B cell (primary cell): ENCODE measurements around the gene LIG1. TPM values are rescaled to one million over a fixed set of nuclear protein-coding genes. Genes with fewer than 3 reads are reported as not detected.

ENCODE experiments used
- ATAC-seq: fragments of 200-7000 bp; cut with Tn5 transposase; one replicate; pipeline ENCODE4 v1.10.0; 2021; ENCODE audit warnings: low read depth, mild to moderate bottlenecking, moderate number of reproducible peaks, moderate library complexity
- CTCF ChIA-PET: fragments of 350-600 bp; sonication (Branson Sonifier 250); formaldehyde crosslinking; loops from one replicate; lab custom pipeline; 2021; ENCODE audit warnings: antibody characterized with exemption, inconsistent platforms; lab: Charles Lee
- POLR2A ChIA-PET: fragments of 350-600 bp; sonication (Branson Sonifier 250); formaldehyde crosslinking; loops from one replicate; lab custom pipeline; 2021; ENCODE audit warnings: antibody characterized with exemption; lab: Charles Lee
- DNase-seq: peaks from one replicate; pipeline ENCODE4 v3.0.0; 2013
- H2AFZ ChIP-seq: 2 replicates; pipeline ENCODE4 v1.6.1; 2012; ENCODE audit warnings: mild to moderate bottlenecking, low read depth, low read length; ENCODE audit not compliant: insufficient read depth, poor library complexity, severe bottlenecking
- H3K27ac ChIP-seq, 2 donors: 1 replicate in 1 of 2; 2 replicates in 1 of 2; pipeline ENCODE4 v1.5.1; 2012 to 2013; ENCODE audit warnings: low read length in 2 of 2, mild to moderate bottlenecking in 2 of 2, moderate library complexity in 1 of 2
- H3K27me3 ChIP-seq, 4 experiments: fragments of 200-600 bp in 1 of 4; sonication (generic) in 1 of 4; replicated peaks in 1 of 4; 1 replicate in 2 of 4; 2 replicates in 2 of 4; pipeline versions ENCODE4 v1.6.1 to v1.7.0; 2013 to 2016; ENCODE audit warnings: low read length in 3 of 4, mild to moderate bottlenecking in 2 of 4, mixed read lengths in 1 of 4, moderate library complexity in 1 of 4; ENCODE audit not compliant: insufficient read depth in 4 of 4, control insufficient read depth in 3 of 4; ENCODE audit errors: control extremely low read depth in 1 of 4
- H3K36me3 ChIP-seq, 2 experiments: replicated peaks in 1 of 2; 1 replicate in 1 of 2; 2 replicates in 1 of 2; pipeline versions ENCODE4 v1.6.1 to v1.7.1; 2013; ENCODE audit warnings: low read length in 1 of 2; ENCODE audit not compliant: insufficient read depth in 2 of 2, control insufficient read depth in 1 of 2; ENCODE audit errors: control extremely low read depth in 1 of 2, extremely low read depth in 1 of 2
- H3K4me1 ChIP-seq, 2 donors: fragments of 200-600 bp in 1 of 2; sonication (generic) in 1 of 2; 1 replicate in 1 of 2; 2 replicates in 1 of 2; pipeline versions ENCODE4 v1.5.1 to v1.6.1; 2013 to 2017; ENCODE audit warnings: low read length in 2 of 2; ENCODE audit not compliant: control insufficient read depth in 2 of 2, insufficient read depth in 2 of 2
- H3K4me2 ChIP-seq: replicated peaks from 2 replicates; pipeline ENCODE3; 2012; ENCODE audit warnings: mild to moderate bottlenecking, low read depth, low read length; ENCODE audit not compliant: poor library complexity, severe bottlenecking
- H3K4me3 ChIP-seq, 5 experiments: fragments of 200-600 bp in 1 of 5; sonication (generic) in 1 of 5; 1 replicate in 3 of 5; 2 replicates in 2 of 5; pipeline versions ENCODE4 v1.5.1 to v1.7.0; 2011 to 2016; ENCODE audit warnings: low read length in 4 of 5, mild to moderate bottlenecking in 4 of 5, low read depth in 2 of 5, control low read depth in 1 of 5, moderate library complexity in 1 of 5; ENCODE audit not compliant: insufficient read depth in 1 of 5; ENCODE audit errors: control extremely low read depth in 1 of 5, extremely low read depth in 1 of 5
- H3K79me2 ChIP-seq: fragments of 200-600 bp; sonication (generic); one replicate; pipeline ENCODE4 v1.6.0; 2016; ENCODE audit warnings: low read length; ENCODE audit not compliant: control insufficient read depth, insufficient read depth
- H3K9ac ChIP-seq: fragments of 200-600 bp; sonication (generic); 2 replicates; pipeline ENCODE4 v1.6.1; 2017; ENCODE audit warnings: mild to moderate bottlenecking, low read length, moderate library complexity
- H3K9me3 ChIP-seq, 3 donors: one replicate each; pipeline versions ENCODE4 v1.6.1 to v1.7.1; 2013; ENCODE audit warnings: low read length in 2 of 3; ENCODE audit not compliant: control insufficient read depth in 2 of 3, insufficient read depth in 1 of 3; ENCODE audit errors: control extremely low read depth in 1 of 3
- H4K20me1 ChIP-seq: 2 replicates; pipeline ENCODE4 v1.6.0; 2012; ENCODE audit warnings: mild to moderate bottlenecking, low read length; ENCODE audit not compliant: insufficient read depth, control insufficient read depth, poor library complexity, severe bottlenecking
- H3K27ac Mint-ChIP-seq: one replicate; pipeline ENCODE4 v1.8.0; 2021; ENCODE audit warnings: mixed read lengths
- H3K27me3 Mint-ChIP-seq: one replicate; pipeline ENCODE4 v1.8.0; 2021; ENCODE audit warnings: mixed read lengths
- H3K4me1 Mint-ChIP-seq: one replicate; pipeline ENCODE4 v1.8.0; 2021; ENCODE audit warnings: mixed read lengths
- H3K4me3 Mint-ChIP-seq: one replicate; pipeline ENCODE4 v1.8.0; 2021; ENCODE audit warnings: mixed read lengths
- H3K9me3 Mint-ChIP-seq: one replicate; pipeline ENCODE4 v1.8.0; 2022; ENCODE audit warnings: mixed read lengths; ENCODE audit not compliant: insufficient read depth
- CTCF ChIP-seq: fragments of 200-600 bp; IDR thresholded peaks from one replicate; pipeline ENCODE4 v1.8.0; 2022; ENCODE audit warnings: antibody characterized with exemption, mild to moderate bottlenecking
- EZH2 ChIP-seq: IDR thresholded peaks from 2 replicates; pipeline ENCODE4 v1.6.1; 2012; ENCODE audit warnings: borderline replicate concordance, low read depth, mild to moderate bottlenecking, moderate library complexity, low read length; ENCODE audit not compliant: insufficient read depth, poor library complexity, severe bottlenecking
- WGBS: methylation state at CpG from one replicate; pipeline ENCODE4 v1.1.5; 2013; ENCODE audit warnings: missing lambda C conversion rate; ENCODE audit not compliant: insufficient coverage; 5-methylcytosine and 5-hydroxymethylcytosine counted together
- intact Hi-C: fragments of 100-400 bp; cut with micrococcal nuclease; formaldehyde crosslinking; loops from one replicate; pipeline ENCODE4 v1.10.0; 2022
- polyA plus RNA-seq: library from polyadenylated mRNA; depleted of rRNA; stranded (reverse); fragments of >200 nt; gene quantifications from 2 replicates; pipeline ENCODE4 v1.2.3, GENCODE V29; 2012
- total RNA-seq, 2 donors: library from RNA; stranded (reverse); fragments of 120-200 nt in 1 of 2; gene quantifications; 1 replicate in 1 of 2; 2 replicates in 1 of 2; pipeline versions ENCODE4 v1.2.3 to v1.2.4, GENCODE V29; 2013 to 2022

LIG1 gene
- total and polyA plus RNA-seq, 2 donors (not counting 1 experiment from before 2014, with no cell fraction given), result 97.5 to 111 TPM

GRCh38 chr19:48121909-48122371 is 48.2 kb downstream of the LIG1 start:
- peak overlapping the region; percentile 75 for H3K27ac Mint-ChIP-seq
- peak overlapping the region; percentile 58 for H2AFZ ChIP-seq
- CTCF ChIA-PET, result no interaction called here
- intact Hi-C loops, result no loop called here
- H3K4me1 ChIP-seq, result peaks cover 15 to 20% of the 10 kb centered on the region in 2 donors
- no peaks in the 10 kb centered on the region for H3K9me3 Mint-ChIP-seq
- H3K4me3 ChIP-seq, result no peak overlapping the region
- peaks cover 0 to 12% (median 0%) of the 10 kb centered on the region in 3 donors for H3K9me3 ChIP-seq
- no peaks in the 10 kb centered on the region for H3K27me3 ChIP-seq
- H3K27ac ChIP-seq, result peak overlapping the region in 1 of 2 donors; percentile 68
- no peaks in the 10 kb centered on the region for H3K79me2 ChIP-seq
- H3K4me1 Mint-ChIP-seq, result peaks cover 20% of the 10 kb centered on the region
- TF ChIP-seq CTCF (no peak), EZH2 (no peak)
- H3K27me3 Mint-ChIP-seq, result no peaks in the 10 kb centered on the region
- DNase-seq (peak; percentile 68), ATAC-seq (peak; percentile 14)
- H4K20me1 ChIP-seq, result no peaks in the 10 kb centered on the region
- WGBS, result 21% methylated on average over 9 of the region's 10 CpGs
- H3K4me2 ChIP-seq, result peak overlapping the region; percentile 64
- POLR2A ChIA-PET, result no interaction called here
- H3K36me3 ChIP-seq, result peaks cover 0 to 14% of the 10 kb centered on the region in 2 experiments
- peak overlapping the region; percentile 1 for H3K9ac ChIP-seq
- H3K4me3 Mint-ChIP-seq, result peak overlapping the region; percentile 19

- Histone ChIP-seq H3K9ac (no peak overlapping the region), H3K27ac (no peak overlapping the region), H3K4me3 (no peak overlapping the region), H3K9me3 (peaks cover 0 to 12% (median 0%) of the 10 kb centered on the region in 3 donors), H3K36me3 (peaks cover 0 to 14% of the 10 kb centered on the region in 2 experiments), H3K4me1 (peaks cover 15 to 20% of the 10 kb centered on the region in 2 donors), H3K27me3 (no peaks in the 10 kb centered on the region), H3K4me2 (no peak overlapping the region), H2AFZ (no peak overlapping the region), H4K20me1 (no peaks in the 10 kb centered on the region), H3K79me2 (no peaks in the 10 kb centered on the region)
- 92% methylated on average over 13 of the region's 14 CpGs for WGBS
- Mint-ChIP-seq H3K9me3 (no peaks in the 10 kb centered on the region), H3K4me3 (no peak overlapping the region), H3K27ac (no peak overlapping the region), H3K27me3 (no peaks in the 10 kb centered on the region), H3K4me1 (peaks cover 20% of the 10 kb centered on the region)
- DNase-seq, result no peak
- CTCF ChIA-PET, result no interaction called here
- intact Hi-C loops, result no loop called here
- TF ChIP-seq CTCF, result no peak
- TF ChIP-seq EZH2, result no peak
- POLR2A ChIA-PET, result no interaction called here
- no peak for ATAC-seq
These were observed 49.1 kb downstream of the LIG1 start for GRCh38 chr19:48121066-48121465.
